Measurements from ENCODE around the gene DPCD.
"Not testable (repeated sequence)": the region's sequence is repeated elsewhere in the genome, so short reads cannot be mapped to it uniquely, and the experiment has no call there.

Gene DPCD

GRCh38 chr10:101624526-101625102 lies 36.5 kb downstream of the DPCD start:
- DNase-seq, result no peak

DNA sequence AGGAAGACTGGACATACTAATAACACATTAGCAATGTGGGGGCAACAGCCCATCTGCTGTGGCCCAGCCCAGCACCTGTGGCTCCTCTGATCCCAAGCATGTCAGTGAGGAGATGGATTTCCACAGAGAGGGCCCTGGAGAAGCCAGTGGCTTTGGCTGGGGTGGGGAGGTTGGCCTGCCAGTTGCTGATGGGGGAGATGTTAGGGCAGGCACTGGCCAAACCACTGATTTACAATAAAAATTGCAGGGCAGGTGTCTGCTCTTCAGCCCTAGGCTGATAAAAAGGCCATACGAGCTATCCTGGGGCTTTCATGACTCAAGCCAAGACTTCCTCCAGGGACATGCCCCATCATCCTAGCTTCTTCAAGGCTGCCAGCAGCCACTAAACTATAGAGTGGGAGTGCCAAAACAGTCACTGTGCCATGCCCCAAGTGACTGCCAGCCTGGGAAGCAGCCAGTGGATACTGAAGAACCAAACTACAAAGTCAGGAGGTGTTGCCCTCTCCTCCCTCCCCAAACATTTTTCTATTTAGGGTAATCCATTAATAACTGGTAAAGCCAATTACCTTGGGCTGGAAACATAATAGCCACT lies 37.8 kb downstream of the DPCD start:
- no peak for DNase-seq

DNA sequence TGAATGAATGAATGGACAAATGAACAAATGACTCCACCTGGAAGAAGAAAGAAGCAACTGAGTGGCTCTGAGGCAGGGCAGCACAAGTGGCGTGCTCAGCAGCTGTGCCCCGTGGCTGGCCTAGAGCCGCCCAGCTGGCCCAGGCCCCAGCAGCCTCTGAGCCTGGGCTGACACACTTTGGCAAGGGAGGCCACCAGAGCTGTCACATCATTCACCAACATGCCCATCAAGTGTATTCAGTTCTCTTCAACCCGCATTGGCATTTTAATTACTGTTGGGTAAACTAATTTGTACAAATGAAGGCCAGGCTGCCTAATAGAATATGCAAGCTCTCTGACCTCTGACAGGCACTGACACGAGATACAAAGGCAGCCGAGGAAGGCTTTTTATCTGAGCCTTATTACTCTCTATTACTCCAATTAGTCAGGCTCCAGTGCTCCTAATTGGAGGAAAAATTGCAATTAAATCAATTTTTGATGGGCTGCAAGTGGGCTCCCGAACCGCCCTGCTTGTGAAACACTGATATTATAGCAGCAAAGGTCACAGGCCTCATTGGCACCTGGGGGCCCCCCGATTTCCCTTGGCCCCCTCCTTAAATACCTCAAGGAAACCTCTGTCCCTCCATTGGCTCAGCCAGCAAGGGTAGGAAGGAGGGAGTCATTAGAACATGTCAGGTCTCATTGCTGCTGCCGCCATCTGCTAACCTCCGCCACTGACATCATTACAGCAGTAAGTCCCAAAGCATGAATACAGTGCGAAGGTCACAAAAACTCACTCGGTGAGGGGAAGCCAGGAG lies 41.9 kb downstream of the DPCD start:
- no peak for DNase-seq

DNA sequence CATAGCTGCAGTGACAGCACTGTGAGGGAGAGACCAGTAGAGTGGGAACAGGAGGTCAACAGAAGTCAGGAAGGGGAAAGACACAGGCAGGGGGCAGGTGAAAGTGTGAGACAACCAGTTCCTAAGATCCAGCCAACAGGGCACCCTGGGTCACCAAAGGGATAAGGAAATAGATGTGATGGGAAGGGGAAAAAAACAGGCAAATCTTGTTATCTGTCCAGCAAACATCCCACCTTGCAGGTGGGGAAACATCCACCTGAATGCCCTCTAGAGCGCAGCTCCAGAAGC lies 42.5 kb downstream of the DPCD start:
- no peak for DNase-seq

DNA sequence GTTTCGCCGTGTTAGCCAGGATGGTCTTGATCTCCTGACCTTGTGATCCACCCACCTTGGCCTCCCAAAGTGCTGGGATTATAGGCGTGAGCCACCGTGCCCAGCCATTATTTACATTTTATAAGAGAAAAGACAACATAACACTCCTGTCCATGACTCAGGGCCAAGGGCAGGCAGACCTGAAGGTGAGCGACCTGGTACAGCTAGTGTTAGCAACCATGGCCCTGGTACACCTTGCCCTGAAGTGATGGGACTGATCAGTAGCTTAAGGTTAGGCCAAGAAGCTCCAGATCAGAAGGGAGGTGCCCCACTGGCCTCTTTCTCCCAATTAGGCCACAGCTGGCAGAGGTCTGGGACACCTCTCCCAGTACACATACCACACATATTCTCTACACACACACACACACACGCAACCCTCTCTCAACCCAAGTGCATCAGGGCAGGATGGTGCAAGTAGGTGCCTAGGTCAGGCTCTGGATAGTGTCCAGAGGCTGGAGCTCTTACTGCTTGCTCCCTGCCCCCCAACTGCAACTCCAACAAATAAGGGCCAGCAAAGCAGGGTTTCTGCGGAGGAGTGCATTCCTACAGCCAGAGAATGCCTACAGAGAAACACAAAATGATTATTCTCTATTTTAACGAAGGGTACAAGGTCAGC lies 43.8 kb downstream of the DPCD start:
- DNase-seq, result no peak

- DNase-seq, result not testable (repeated sequence)
Observed at GRCh38 chr10:101633510-101633909, 45.4 kb downstream of the DPCD start.

GRCh38 chr10:101639141-101639900 lies 51.2 kb downstream of the DPCD start:
- DNase-seq, result no peak

GRCh38 chr10:101643546-101643945 lies 55.4 kb downstream of the DPCD start:
- no peak for DNase-seq

GRCh38 chr10:101644002-101644401 lies 55.9 kb downstream of the DPCD start:
- no peak for DNase-seq

DNA sequence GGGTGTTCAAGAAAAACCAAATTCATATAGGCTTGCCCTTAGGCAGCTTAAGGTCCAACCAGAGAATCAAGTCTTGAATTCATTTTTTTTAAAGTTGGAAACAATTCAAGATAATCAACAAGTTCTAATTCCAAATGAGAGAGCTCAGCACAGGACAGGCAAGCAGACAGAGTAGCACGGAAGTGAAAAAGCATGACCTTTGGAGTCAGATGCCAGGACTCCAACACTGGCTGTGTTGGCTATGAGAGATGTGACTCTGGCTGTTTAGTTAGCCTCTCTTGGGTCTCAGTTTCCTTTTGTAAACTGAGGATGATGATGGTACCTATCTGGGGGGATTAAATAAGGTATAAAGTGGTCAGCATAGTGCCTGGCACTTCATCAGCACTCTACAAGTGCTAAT lies 57.5 kb downstream of the DPCD start:
- no peak for DNase-seq

DNA sequence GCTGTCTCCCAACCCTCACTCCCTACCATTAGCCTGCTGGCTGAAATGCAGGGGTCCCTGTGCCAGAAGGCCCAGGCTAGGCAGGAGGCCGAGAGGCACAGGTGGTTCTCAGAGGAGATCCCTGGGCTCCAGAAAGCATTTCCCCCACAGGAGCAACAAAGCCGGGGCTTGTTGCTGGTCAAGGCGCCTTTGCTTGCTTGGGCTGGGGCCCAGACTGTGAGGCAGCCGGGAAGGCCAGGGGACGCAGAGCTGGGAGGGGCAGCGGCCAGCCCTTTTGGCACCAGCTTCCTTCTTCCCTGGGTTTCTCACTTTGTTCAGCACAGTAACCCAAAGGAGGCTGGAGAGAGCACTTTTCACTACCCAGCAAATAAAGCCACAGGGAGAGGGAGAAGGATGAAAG lies 58.2 kb downstream of the DPCD start:
- no peak for DNase-seq

- no peak for DNase-seq
Observed at GRCh38 chr10:101647255-101647654, 59.1 kb downstream of the DPCD start.

DNA sequence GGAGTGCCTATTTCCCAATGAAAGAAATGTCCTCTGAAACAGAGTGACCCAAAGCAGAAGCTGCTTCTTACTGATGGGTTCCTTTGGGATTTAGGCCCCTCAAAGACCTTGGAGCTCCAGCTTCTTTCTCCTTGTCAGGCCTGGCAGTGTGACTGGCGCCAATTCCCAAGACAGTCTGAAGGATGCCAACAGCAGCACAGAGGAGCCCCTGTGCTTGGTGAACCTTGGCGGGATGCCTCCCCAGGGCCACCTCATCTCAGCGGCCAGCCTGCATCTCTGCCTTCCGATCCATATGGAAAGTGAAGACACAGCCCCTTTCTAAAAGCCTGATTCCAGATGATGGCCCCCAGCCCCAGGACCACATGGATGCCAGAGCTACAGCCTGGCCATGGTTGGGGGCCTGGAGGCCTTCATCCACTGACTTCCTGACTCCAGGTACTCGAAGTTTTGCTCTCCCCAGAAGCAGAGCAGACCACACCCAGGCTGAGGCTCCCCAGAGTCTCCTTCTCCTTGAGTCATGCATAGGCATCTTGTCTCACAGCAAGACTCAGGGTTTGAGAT lies 61.5 kb downstream of the DPCD start:
- DNase-seq, result no peak

DNA sequence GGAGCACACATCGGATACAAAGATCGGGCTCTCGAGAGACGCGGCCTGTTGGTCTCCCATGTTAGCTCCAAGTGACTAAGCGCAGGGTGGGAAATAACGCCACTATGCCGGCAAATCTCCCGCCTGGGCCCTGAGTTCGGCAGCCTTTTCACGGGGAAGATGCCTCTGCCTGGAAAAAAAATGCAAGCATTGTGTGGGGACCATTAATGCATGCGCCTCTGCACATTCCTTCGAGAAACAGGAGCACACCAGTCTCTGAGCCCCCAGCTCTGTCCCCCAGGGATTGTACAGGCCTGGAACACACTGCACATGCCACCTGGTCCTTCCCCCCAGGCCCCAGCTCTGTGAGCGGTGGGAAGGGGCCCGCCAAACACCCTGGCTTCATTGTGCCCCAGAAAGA lies 62.7 kb downstream of the DPCD start:
- no peak for DNase-seq

GRCh38 chr10:101651336-101651735 lies 63.2 kb downstream of the DPCD start:
- no peak for DNase-seq

DNA sequence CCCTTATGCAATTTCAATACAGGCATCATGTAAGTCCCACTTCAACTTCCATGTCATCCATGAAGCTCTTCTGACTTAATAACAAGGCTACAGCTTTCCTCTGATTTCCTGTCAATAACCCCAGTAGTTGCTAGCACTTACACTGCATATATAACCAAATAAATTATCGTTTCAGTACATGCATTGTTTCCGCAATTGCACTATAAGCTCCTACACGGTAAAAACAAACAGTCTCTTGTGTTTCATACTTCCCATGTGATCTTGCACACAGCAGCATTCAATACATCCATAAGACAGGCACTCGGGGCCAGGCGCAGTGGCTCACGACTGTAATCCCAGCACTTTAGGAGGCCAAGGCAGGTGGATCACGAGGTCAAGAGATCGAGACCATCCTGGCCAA lies 65.4 kb downstream of the DPCD start:
- DNase-seq, result no peak

DNA sequence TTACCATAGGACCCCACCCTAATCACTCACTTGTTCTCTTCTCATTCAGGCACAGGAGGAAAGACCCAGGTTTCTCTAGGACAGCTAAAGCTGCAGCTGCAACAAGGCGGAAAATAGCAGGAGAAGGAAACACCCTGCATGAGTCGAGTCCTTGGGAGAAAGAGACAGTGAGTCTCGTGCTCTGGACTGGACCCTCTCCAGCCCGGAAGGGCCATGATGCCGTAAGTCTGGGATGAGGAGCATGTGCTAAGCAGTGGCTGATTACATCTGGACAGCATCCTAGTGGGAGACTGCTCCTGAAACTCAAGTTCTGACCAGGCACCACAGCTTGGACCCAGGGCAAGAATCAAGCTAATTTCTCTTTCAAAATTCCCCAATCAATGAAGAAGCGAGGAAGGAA lies 67.4 kb downstream of the DPCD start:
- DNase-seq, result no peak

- no peak for DNase-seq
Observed at GRCh38 chr10:101656890-101657289, 68.8 kb downstream of the DPCD start.

DNA sequence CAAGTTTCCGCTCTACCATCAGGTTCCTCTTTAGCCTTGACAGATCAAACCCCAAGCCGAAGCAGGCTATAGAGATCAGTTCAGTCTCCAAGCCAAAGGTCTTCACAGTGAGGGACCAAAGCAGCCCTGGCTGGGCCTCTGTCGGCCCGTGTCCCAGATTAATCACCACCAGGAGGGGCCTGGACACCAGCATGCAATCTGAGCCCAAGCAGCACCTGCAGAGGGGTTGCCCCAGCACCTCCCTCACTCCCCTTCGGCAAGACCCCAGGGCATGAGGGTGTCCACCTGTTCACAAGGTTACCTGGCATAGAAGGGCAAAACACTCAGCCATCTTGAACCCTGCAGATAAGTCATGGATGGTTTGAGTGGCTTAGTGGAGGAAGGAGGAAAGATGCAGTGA lies 70.9 kb downstream of the DPCD start:
- DNase-seq, result no peak

All from NCI-H1092 (cell line).